Cortex of kidney (tissue), 1 donor: ENCODE results near the gene BACE1.

Source experiments
- DNase-seq: peaks from one replicate; lab custom pipeline; 2025; lab: John Stamatoyannopoulos, UW

BACE1 gene

DNA sequence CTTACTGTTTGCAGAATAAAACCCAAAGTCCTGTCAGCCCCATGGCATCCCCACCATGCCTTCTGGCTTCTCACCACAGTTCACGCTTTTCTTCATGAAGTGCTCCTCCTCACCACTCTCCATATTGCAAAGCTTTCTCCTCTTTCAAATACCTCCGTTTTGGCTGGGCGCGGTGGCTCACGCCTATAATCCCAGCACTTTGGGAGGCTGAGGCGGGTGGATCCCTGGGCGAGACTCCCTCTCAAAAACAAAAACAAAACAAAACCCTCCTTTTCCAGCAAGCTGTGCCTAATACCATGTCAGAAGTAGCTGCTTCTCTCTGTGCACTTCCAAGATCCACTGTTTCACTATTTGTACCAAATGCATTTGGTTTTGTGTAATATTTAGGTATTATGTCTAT is 6.7 kb downstream of the BACE1 start:
- no peak for DNase-seq

DNA sequence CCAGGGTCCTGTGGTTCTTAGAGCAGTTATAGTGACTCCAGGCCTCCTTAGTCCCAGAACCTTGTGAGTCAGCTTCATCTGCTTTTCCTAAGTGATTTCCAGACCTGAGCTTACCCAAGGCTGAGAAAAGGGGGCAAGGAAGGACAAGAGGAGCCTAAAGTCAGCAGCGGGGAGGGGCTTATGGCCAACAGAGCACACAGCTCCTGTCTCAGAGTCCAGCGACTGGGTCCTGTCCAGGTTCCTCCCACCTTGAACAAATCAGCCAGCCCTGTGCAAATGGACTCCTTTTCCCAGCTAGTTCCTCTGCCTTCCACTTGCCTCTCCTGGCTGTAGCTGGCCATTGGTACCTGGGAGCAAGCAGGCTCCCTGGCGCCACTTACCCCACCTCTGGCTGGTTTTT is 10.9 kb downstream of the BACE1 start:
- no peak for DNase-seq

DNA sequence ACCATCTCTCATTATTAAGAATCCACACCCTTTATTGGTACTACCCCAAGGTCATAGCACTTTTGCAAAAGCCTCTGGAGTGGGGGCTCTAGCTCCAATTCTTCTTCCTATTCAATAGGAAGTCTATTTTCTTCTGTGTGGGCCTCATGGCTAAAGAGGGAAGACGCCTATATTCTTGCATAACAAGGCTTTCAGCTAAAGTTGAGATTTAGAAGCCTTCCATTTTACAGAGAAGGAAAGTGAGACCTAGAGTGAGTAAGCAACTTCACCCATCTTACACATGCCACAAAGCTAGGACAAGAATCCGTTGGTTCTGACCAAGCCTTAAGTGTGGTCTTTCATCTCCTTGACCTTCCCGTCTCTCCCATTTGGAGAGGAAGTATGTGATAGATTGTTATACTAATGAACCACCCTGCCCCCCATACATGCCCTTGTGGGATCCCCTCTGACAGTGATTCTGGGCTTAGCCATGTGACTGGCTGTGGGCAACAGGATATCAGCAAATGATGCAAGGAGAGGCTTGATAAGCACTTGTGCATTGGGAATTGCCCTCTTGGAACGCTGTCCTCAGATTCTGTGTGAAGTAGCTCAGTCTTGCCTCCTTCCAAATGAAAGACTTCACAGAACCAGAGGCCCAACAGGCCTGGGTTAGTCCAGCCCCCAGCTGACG is 12.3 kb downstream of the BACE1 start:
- no peak for DNase-seq

DNA sequence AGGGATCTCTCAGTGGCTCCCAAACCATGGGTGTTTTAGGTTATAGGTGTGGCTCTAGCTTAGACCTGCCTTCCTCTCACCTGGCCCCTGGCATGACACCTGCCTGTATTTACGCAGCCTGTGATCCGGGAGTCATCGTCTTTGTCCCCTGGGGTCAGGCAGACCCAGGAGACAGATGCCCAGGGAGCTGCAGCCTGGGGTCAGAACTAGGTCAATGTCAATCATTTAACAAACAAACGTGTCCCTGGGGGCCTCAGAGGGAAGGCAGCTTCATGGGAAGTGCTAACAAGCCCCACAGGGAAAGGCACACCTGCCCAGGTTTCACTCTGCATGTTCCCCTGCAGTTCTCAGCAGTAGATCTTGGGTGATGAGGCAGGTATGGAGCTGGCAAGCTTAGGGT is 13.0 kb downstream of the BACE1 start:
- no peak for DNase-seq

DNA sequence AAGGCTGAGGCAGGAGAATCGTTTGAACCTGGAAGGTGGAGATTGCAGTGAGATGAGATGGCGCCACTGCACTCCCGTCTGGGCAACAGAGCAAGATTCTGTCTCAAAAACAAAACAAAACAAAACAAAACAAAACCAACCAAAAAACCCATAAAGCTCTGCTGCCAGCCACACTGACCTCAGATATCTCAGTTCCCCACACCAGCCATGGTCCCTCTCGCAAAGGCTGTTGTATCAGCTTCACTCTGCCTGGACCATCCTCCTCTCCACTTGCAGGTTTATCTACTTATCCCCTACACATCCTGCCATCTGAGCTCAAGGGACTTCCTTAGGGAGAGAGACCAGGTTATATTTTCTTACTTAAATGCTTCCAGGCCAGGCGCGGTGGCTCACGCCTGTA is 13.8 kb downstream of the BACE1 start:
- no peak for DNase-seq

DNA sequence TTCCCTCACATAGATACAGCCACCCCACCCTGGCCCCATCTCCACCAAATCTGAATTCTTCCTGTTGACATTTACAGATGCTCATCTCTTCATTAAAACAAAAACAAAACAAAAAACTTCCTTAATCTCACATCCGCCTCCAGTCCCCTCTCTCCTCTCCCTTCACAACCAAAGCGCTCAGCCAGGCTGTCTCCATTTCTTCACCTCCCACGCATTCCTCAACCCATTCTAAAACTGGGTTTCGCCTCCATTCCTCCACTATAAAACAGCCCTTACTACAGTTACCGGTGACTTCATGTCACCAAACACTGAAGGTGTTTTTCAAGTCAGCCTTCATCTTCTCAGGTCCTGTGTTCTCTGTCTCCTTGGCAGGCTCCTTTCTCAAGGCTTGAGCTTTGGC is 15.3 kb downstream of the BACE1 start:
- no peak for DNase-seq

DNA sequence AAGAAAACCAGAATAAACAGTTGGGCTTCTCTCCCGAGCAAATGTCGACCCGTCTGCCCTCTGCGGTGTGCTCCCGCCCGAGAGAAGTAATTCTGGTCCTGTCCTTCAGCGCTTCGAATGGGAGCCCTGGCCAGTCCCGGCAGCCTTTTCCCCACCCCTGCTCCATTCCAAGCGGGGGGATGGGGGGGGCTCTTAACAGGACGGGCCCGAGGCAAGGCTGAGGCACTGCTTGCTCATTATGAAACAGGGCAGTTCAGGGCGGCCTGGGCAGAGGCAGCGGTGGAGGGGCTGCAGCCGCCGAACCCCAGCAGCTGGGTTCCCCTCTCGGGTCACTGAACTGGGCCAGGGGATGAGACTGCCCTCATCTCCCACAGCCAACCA is 15.8 kb downstream of the BACE1 start:
- no peak for DNase-seq

DNA sequence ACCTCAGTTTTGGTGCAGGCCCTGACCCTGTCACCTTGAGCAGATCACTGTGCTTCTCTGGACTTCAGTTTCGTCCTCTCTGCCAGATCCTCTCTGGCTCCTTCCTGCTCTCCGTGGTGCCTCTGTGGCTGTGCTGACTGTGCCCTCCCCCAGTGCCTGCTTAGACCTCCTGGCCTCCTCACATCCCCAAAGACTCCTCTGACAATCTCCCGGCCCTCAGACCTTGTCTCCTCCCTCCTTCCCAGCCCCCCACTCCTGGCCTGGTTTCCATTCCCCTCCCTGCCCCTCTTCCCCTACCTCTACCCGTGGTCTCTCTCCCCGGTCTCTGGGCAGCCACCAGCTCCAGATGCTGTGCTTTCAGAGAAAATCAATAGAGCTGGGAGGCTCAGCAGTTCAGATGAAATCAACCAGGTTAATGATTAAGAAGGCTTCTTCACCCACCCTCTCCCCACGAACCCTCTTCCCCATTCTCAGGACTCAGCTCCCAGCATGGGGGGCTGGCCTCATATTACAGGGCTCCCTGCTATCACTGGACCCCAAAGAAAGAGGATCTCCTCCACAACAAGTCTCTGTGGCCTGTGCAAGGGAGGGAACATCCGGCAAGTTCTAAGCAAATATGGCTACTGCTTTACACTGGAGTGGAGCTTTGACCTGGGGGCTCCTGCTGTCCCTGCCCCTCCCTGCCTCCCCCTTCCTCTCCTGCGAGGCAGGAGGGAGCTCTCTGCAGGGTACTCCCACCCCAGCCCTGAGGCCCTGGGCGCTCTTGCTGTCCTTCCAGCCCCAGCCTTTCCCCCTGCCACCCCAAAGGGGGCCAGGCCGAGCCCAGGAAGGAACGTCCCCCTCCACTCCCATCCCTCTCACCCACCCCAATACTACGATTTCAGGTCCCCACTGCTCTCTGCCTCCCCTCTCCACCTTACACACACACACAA is 16.4 kb downstream of the BACE1 start:
- DNase-seq, result no peak

DNA sequence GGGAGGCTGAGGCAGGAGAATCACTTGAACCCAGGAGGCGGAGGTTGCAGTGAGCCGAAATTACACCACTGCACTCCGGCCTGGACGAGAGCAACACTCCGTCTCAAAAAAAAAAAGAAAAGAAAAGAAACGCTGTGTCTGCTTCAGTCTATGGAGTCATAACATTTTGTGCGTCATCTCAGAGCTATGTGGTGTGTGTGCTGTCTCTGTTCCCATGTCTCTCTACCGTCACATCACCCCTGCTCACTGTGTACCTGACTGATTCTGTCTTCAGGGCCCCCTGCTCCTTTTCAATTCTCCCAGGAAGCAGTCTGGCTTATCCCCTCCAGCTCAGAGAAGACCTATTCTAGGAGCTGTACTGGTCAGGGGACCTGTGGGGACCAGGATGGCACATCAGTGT is 17.9 kb downstream of the BACE1 start:
- no peak for DNase-seq

DNA sequence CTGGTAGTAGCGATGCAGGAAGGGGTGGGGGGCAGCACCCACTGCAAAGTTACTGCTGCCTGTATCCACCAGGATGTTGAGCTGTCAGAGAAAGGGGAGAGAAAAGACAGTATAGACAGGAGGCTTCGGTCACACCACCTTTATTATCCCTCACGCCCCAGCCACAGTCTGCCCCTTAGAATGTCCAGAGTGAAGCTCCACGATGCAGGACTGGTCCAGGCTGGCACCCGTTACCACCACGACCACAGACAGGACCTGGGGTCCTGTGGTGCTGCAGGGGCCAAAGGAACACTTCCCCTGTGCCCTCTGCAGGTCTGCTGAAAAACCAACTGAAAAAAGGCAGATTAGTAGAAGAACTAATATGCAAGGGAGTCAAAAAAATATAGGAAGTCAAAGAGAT is 19.2 kb downstream of the BACE1 start:
- DNase-seq, result no peak

DNA sequence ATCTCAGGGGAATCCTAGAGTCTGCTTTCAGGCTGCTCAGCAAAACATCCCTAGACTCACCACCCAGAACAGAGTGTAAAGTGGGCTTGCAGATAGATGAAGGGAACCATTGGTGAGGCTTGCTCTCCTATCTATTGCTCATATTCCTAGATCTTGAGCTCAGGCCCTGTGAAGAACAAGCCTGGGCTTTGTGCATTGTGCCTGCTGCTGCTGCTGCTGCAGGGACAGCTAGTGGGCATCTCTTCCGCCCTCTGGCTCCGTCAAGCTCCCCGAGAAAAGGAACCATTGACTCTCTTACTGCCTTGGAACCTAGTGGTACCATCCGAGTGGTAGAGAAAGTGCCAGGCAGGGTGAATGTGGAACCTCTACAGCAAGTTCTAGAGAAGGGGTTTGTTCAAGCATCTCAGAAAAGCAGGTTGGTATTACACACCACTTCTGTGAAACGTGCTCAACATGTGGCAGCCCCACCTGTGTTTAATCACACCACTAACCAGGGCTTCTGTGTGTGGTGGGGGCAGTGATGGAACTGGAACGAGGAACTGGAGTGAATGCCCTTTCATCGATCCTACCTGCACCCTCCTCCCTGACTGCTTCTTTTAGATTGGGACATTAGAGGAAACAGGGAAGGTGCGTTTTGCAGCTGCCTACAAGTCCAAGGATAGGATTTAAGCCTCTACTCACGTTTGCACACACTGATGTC is 20.5 kb downstream of the BACE1 start:
- DNase-seq, result no peak

DNA sequence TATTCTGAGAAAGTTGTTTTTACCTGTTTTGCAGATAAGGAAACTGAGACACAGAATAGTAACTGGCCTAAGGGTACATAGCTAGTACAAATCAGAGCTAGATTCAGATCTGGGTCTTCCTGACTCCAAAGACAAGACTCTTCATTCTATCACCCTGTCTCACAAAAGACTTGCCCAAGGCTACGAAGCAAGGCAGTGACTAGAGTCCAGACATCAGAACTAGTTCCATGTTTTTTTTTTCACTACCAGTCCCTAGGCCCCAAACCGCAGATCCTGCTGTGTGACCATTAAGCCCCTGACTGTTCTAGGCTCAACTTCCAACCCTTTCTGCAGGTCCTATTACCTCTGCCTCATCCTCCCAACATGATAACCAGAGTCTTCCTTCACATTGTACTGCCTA is 23.4 kb downstream of the BACE1 start:
- no peak for DNase-seq

DNA sequence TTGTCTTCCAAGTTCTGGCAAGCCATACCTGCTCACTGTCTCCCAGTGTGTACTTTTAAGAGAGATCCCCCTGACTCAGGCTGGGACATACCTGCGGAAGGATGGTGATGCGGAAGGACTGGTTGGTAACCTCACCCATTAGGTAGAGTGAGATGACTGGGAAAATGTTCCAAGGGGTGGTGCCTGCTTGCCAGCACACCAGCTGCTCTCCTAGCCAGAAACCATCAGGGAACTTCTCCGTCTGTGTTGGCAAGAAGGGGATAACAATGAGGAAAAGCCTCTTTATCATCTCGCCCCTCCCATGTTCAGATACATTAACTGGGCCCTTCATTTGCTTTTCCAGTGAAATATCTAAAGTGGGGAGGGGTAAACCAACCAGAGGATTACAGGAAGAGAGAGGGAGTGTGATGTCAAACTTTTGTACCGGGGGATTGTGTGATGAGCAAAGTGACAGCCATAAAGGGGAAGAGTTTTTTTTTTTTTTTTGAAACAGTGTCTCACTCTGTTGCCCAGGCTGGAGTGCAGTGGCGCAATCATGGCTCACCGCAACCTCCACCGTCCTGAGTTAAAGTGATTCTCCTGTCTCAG is 25.2 kb downstream of the BACE1 start, which contains the start of gene BACE1-AS:
BACE1-AS (plus strand) TSS at position 538 of the 588 bp plus-strand sequence.
- DNase-seq, result no peak

DNA sequence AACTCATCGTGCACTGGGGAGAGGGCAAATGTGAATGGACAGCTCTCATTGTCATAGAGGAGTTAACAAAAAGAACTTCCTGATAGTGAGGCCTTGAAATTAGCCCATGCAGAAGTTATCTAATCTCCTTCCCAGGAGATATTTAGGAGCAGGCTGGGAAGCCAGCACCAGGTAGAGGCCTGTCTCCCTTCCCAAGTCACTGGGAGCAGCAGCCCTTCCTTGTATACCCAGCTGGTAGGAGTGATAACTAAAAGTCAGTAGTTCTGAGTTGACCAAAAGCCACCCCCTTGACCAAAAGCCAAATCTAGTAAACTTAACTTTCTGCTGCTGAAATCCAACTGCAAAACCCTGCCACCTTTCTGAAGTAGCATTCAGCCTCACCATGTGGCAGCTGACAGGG is 26.3 kb downstream of the BACE1 start:
- DNase-seq, result no peak

DNA sequence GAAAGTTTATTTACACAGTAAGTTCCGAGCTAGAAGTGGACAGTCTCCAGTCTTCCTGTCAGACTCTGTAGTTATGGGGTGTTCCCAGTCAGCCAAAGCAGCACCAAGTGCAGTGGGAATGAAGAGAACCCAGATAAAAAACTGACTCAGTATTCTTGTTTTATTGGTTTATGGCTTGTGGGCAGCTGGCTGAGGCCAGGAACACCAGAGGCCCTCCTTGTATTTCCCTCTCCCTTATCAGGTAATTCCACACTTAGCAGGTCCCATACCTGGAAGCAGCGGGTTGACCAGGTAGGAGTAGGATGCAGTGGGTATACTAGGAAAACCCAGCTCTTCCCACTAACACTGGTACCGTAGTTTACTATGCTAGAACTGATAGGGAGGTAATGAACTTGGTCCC is 28.4 kb downstream of the BACE1 start:
- DNase-seq, result no peak

DNA sequence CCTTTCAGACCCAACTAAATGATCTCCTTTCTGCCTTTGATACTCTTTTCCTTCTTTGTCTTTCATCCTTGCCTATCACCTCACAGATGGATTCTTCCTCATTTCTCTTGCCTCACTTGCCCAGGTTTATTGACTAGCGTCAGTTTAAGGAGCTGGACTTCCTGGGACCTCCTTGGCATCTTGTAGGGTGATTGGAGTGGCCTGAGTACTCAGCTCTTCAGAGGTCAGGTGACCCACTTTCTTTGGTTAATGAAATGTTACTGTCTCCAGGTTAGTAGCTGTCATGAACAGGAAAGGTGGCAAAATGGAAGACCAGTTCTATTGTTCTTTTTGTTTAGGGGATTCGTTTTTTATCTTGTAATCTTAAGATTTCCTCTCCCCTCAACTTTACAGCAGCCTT is 29.5 kb downstream of the BACE1 start:
- no peak for DNase-seq

DNA sequence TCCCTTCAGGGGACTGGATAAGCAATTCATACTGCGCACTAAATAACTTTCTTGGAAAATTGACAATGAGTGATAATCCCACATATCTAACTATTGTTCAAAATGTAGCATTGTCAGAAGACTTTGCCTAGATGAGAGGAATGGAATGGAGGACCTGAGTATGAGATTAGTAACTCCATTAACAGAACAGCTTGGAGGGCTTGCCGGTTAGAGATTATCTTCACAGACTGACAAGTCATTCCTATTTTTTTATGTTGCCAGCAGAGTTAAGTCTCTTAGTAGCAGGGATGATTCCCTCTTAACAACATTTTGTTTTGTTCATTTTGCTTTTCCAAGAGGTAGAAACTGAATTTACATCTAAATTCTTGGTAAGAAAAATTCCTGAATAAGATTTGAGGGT is 32.0 kb downstream of the BACE1 start:
- no peak for DNase-seq

DNA sequence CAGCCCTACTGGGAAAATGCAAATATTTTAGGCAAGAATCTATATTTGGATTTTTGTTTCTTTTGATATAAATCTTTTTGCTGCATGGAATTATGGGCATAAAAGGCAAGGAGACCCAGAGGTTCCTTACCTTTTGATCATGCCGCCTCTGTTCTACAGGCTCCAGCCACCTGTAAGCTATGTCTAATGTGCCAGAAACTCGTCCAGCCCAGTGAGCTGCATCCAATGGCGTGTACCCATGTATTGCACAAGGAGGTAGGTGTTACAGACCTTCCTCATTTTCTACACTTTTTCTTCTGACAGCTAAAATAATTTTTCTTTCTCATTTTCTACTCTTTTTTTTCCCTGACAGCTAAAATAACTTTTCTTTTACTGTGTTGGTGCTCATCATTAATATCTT is 33.1 kb downstream of the BACE1 start:
- no peak for DNase-seq

DNA sequence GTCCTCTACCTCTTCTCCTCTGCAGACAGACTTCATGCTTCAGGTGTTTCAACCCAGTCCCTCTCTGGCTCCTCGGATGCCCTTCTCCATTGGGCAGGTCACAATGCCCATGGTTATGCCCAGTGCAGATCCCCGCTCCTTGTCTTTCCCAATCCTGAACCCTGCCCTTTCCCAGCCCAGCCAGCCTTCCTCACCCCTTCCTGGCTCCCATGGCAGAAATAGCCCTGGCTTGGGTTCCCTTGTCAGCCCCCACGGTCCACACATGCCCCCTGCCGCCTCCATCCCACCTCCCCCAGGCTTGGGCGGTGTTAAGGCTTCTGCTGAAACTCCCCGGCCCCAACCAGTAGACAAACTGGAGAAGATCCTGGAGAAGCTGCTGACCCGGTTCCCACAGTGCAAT is 34.2 kb downstream of the BACE1 start:
- DNase-seq, result no peak

DNA sequence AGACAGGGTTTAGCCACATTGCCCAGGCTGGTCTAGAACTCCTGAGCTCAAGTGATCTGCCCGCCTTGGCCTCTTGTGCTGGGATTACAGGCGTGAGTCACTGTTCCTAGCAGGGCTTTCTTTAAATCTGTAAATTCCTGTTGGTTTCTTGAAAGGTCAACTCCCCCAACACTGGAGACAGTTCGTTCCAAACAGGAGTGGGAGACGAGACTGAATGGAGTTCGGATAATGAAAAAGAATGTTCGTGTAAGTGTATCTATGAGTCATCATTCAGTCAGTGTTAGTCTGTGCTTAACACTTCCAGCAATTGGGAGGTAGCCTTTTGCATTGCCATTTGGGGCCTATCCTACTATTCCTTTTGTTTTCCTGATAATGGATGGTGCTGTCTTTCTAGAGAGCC is 34.9 kb downstream of the BACE1 start:
- no peak for DNase-seq

DNA sequence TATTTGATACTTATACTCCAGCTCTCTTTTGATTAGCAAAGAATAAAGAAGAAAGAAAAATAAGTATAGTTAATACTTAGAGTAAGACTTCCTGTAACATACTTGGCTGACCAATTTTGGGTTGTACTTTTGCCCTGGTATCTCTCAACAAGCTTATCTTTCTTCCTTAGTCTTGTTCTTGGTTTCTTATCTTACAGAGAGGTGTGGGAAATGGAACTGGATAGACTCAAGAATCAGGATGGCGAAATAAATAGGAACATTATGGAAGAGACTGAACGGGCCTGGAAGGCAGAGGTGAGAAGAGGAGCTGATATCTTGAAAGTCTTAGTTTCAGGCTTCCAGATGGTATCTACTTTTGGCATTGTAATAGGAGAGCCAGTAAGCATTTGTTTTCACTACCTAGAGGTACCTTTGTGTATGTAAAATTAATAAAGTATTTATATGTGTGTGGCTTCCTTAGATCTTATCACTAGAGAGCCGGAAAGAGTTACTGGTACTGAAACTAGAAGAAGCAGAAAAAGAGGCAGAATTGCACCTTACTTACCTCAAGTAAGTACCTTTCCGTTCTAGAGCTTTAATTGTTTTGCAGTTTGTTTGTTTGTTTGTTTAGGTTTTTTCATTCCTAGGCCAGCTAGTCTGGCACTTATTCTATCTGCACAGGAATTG is 36.2 kb downstream of the BACE1 start:
- DNase-seq, result no peak

DNA sequence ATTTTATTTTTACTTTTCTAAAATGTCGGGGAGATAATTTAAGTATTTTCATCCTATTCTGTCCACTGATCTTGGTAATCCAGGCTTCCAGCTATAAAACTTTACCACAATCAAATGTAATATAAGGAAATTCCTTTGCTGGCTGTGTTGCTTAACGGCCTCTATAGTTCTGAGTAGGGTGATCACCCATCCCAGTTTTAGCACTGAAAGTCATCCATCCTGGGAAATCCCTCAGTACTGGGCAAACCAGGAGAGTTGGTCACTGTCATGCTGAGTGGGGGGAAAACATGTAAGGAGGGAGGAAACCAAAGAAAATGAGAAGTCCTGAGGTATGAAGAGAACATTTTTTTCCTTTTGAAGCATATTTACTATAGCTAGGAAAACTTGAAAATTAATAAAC is 37.7 kb downstream of the BACE1 start:
- no peak for DNase-seq
